CD4-positive, alpha-beta T cell treated with Interleukin-6 at 100 ng/mL for 8 hours (primary cell): Measurements from ENCODE around the gene RBMS3.

Experiments used
- DNase-seq: peaks from one replicate; pipeline ENCODE4 v3.0.0-alpha.2; 2020; ENCODE audit warnings: mixed read lengths, low spot score

The RBMS3 gene

DNA sequence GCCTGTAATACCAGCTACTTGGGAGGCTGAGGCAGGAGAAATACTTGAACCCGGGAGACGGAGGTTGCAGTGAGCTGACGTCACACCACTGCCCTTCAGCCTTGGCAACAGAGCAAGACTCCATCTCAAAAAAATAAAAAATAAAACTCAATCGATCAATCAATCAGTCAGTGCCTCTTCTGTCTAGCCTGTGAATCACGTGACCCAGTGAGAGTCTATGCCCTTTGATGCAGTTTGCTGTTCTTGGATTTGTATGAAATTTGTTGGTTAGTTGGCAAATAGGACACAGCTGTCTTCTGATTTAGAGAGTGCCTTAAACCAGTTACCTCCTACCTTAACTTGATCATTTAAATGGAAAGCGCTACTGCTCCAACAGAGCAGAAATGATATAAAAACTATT, 3.6 kb upstream of the RBMS3 start:
- no peak for DNase-seq

DNA sequence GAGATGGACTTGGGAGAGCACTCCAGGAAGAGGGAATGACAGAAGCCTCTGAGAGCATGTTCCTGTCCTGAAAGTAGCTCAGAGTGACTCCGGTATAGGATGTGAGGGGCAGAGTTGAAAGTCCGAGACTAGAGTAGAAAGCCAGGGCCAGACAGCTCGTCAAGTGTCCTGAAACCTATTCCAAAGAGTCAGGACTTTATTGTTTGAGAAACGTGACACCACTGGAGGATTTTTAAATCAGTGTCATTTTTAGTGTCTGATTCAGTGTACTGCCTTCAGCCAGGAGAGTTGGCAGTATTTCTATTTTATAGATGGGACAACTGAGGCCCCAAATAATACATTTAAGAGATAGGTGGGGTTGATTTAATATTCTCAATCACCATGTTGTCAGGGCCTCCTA, 1.6 kb upstream of the RBMS3 start:
- no peak for DNase-seq

DNA sequence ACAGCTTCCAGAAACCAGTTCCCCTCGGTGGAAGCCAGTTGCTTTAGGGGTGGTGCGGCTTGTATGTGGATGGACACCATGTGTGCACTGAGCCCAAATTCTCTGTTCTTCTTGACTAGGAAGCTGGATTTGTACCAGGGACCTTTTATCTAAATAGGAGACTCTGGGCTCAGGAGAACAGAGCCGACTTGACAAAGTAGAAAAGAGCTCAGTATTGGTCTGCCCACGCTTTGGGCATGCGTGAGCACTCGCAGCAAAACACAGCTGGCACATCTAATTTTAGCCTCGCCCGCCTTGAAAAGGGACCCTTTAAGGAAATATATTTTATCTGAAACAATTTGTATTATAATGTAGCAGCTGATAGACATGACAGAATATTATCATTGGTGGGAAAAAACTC, 1.1 kb upstream of the RBMS3 start:
- DNase-seq, result no peak

DNA sequence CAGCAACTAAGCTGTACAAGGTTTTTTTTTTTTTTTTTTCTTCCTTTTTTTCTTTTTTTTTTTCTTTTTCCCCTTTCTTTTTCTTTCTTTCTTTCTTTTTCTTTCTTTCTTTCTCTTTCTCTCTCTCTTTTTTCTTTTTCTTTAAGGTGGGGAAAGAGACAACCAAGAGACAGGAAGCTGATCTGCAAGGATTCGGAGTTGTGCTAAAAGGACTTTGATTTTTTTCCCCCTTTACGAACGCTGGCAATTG, 148 bp downstream of the RBMS3 start:
- no peak for DNase-seq

DNA sequence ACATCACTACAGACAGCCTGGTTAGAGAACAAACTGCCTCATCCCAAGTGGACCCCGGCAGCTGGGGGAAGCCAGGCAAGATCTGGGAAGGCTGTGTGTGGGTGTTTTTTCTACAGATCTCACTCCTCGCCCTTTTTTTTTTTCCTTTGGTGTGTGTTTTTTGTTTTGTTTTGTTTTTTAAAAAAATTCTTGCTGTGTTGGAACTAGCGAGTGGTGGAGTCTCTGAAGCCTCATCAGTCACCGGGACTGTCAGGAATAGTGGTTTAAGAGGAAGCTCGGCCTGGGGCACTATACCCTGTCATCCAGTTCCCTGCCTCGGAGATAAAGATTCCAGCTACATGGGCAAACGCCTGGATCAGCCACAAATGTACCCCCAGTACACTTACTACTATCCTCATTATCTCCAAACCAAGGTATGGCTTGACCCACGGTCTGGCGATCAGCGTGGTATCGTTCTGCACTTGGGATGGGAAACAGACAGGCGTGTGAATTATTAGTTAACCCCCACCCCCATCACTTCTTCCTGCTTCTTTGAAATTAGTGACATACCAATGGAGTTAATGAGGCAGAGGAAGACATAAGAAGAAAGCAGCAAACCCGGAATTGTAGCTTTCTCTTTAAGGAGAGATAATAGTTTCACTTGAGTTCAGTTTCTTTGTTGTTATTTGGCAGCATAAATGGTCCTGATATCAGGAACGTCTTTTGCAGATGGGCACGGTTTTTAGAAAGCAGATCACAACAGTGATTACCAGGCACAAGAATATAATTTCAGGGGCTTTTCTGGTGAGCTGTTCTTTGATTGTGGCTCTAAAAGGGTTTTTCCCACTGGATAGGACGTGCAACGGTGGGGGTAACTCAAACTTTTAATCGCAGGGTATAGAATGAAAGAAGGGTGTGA, 722 bp downstream of the RBMS3 start:
- DNase-seq, result no peak

DNA sequence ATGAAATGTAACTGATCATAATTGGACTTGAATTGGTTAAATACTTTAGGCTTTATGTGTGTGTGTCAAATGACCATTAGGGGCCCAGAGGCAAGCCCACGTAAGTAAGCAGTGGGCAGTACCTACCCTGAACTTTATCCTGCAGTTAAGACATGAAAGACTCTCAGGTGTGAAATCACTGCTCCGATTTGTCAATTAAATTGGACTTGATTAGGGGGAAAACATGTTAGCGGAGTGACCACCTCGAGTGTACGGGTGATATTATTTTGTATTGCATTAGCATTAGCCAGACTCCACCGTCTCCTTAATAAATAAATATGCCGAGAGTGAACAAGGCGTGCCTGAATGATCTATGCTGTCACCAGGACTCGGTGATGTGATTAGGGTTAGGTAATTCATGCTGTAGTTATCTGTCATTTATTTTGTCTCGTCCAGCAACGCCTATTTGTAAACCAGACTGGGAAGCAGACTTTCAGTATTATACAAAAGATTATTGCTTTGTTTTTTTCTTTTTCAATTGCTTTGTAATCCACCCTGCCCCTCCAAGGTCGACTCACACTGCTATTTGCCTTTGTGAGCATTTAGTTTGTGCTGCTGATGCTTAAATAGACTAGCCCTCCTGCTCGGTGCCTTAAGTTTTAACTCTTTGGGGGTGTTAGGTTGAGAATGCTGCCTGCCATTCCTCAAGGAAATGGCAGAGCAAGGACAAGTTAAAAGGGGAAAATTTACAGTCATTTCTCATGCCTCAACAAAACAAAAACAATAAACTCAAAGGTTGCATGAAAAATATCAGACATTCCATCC, 1.8 kb downstream of the RBMS3 start:
- DNase-seq, result no peak

DNA sequence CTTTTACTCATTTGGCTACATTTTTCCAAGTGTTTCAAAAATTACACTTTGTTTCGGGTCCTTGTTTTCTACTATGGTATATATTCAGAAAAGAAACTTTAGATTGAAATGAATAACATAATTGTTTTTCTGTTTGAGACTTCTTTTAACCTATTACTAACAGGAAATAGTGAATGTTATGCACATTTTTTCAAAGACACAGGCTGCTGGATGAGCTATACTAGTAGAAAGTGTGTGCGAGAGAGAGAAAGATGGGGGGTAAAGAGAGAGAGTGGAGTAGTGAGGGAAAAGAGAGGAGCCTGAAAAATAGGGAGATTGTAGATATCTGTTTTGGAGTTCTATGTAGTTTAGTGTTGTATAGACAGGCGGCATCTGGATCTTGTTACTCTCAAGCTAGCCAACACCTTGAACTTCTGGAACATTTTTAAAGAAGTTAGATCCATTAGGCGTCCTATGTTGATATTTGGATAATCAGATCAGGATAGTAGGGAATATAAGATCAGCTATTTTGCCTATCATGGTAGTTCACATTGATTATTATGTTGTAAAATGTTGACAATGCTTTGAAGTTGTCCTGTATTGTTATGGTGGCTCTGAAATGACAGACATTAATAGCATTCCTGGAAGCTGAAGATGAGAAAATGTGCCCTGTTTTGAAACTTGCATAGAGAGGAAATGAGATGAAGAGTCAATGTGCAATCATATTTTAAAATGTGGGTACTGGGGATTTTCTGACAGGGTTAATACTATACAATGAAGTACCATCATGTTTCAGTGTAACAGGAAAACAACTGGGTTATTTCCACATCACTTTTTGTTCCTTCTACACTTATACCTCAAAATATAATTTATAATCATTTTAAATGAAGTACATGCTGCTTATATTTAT, 2.6 kb downstream of the RBMS3 start:
- no peak for DNase-seq

DNA sequence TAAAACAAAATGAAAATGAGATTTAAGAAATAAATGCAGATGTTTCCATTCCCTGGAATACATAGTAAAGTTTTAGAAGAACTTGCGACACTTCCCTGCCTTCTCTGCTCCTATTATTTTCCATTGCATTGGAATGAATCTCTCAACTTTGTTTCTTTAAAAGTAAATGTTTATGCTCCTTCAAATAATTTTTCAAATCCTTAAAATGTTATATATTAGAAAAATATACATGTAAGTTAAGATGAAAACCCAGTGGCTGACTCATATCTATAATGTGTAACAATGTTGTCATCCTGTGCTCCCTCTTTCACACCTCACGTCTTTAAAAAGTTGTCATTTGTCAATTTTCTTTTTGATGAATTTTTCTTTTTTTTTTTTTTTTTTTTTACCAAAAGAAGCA, 3.6 kb downstream of the RBMS3 start:
- DNase-seq, result no peak

DNA sequence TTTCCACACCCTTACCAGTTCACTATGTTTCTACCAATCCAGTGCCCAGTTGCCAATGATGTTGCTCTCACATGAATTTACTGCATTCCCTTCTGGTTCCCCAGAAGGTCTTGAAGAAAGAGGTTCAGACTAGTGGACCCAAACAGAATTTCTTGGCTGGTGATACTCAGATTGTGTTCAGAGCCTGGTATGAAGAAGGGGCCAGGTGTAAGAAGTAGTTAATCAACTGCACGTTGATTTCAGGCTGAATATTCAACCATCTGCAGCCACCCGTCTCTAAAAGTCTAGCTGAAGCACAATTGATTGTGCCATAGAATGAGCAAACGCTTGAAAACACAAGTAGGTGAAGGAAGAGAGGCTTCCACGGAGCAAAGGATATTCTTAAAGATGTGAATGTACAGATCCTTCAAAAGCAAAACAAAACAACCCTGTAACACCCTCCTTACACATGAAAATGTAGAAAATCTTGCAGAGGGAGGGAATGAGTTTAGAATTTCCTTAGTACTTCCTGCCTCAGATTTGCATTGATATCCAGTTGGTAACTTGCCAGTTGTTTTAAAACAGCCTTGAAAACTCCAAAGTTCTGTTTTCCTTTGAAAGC, 4.7 kb downstream of the RBMS3 start:
- DNase-seq, result no peak

DNA sequence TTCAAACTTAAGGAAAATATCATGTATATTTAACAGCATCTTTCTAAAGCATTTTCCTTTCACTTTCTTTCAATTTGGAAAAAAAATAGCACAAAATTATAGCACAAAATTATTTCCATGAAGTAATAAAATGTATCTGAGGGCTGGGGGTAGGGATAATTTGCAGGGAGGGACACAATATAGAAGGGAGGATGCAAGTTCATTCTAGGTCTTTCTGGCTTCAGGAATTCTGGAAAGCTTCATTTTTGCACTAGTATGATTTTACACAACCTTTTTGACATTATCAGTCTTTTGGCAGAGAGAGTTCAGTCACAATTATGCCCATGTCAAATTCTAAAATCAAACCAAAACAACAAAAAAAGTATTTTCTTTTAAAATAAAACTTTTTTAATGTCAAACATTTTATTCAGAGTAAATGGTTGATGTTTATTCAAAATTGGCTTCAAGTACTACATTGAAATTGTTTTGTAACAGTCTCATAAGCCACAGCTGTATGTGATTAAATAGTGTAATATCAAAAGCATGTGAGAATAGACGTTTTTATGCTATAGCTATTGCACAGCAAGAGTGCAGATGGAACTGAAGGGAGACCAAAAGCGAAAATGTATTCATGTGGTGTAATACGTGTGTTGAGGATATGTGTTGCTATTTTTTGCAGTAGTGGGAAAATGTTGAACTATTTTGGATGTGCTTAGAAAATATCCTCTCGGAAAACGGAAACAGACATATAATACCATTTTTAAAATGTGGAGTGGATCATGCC, 5.8 kb downstream of the RBMS3 start:
- no peak for DNase-seq

DNA sequence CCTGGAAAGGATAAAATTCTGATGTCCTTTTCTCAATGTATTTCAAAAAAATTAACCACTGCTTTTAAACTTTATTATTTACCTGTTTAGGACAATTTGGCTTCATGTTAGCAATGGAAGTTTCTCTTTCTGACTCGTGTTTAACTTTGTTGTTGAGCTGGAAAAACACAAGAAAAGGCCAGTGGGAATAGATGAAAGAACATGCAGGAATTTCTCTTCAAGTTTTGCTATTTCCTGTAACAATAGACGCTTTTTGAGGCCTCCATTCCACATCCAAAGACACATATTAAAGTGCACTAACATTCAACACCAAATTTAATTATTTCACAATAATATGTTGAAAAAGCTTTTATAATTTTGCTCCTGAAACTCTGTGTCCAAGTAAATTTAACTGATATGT, 9.7 kb downstream of the RBMS3 start:
- no peak for DNase-seq

DNA sequence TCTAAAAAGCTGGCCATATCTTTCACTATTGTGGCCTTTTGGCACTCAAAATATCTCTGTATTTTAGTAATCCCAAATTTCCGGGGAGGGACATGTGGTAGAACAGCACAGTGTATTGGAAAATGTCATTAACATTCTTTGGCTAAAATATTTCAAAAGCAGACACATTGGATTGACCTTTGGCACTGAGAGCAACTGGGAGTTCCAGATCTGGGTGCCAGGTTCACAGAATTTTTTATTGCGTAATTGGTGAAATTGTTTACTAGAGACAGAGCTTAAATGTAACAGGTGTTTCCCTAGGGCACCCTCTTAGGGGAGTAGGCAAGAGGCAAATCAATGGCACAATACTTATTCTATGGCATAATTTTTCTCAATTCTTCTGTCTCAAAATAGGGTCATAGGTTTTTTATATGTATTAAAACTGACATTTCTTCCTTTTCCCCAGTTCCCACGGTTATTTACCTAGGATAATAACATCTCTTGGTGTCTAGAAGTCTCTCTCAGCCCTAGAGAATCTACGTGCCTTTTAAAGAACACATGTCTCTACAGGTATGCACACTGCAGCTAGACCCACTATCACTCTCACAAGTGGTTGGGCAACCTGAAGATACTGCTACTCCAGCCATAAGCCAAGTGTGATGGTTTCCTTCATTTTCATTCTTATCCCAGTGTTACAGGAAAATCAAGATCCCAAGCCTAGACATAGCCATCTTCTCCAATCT, 10.6 kb downstream of the RBMS3 start:
- DNase-seq, result no peak

DNA sequence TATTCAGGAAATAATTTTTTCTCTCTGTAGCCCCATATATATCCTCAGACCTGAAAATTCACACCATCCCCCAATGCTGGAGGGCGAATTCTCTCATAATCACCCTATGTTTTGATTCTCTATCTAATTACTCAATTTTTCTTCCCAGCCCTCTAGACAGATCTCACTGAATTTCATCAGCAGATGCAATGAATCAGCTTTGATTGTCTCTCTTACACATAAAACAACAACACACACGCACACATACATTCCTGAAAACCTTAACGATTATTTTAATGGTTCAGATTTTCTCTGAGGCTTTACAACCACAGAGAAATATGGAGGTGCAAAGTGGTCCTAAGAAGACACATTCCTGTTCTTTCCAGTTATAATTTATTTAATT, 11.1 kb downstream of the RBMS3 start:
- no peak for DNase-seq

DNA sequence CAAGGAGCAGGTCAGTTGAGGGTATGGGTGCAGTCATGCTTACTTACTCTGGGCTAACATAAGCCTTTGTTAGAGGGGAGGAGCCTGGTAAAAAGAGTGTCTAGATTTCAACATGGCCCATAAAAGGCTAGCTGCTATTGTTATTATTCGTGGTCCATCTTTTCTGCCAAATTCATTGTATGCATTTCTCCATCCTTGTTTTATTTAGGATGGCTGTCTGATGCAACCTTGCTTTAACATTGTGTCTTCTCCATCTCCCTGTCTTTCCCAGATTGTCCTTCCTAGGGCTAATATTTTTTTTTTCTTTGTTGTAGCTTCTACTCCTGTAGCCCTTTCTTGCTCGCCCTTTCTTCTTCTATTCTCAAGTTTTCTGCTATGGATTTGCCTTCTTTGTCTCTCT, 12.6 kb downstream of the RBMS3 start:
- no peak for DNase-seq

DNA sequence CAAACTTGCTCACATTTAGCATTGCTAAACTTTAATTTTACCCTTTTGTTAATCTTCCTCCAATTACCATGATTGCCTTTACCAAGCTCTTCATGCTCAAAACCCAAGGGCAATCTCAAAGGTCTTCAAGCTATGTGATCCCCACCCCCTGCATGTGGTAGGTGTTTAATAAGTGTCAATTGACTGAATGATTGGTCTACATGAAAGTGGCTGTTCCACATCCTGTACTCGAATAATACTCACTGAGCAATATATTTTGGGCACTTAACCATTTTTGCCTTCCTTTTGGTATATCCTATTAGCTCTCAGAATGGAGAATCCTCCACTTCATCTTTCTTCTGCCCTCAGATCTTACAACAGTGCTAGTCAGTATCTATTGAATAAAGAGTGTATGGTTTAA, 17.1 kb downstream of the RBMS3 start:
- DNase-seq, result no peak

DNA sequence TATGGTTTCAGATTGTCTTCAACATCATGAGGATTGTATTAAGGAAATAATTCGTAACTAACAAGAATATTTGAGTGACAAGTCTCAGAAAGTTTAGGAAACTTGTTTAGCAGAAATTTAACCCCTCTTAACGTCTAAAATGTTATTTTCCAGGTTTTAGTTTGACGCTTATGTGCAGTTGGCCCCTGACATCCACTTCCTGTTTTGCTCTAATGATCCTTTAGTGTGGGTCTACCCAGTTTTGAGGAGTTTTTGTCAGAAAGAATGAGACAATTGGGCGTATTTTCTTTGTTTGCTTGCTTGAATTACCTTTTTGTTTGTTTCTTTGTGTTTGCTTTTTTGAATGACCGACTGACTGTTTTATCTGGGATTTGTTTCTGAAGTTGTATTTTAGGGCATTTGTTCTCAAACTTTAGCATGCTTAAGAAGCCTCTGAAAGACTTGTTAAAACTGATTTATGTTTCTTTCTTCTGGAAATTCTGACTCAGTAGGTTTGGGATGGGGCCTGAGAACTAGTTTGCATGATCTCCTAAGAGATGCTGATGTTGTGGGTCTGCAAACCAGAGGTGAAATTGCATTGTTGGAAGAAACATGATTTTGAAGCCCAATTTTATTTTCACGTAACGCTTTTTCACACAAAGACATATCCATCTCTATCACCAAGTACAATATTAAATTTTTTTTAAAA, 20.6 kb downstream of the RBMS3 start:
- DNase-seq, result no peak

DNA sequence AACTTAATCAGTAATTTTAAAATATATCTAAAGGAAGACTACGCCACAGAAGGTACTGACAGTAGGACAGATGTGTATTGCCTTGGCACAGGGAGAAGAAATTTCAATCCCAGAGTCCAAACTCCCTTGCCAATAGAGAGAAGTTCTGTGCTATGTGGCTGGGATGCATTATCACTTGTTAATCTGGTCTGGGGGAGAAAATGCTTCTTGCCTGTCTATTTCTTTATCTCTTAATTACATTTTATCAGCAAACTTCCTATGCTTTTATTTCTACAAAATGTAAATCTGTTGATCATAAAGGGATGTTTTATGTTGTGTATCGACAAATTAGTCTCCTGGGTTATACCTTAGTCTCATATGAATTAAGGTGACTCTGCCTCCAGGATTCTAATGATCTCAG, 21.7 kb downstream of the RBMS3 start:
- DNase-seq, result no peak

DNA sequence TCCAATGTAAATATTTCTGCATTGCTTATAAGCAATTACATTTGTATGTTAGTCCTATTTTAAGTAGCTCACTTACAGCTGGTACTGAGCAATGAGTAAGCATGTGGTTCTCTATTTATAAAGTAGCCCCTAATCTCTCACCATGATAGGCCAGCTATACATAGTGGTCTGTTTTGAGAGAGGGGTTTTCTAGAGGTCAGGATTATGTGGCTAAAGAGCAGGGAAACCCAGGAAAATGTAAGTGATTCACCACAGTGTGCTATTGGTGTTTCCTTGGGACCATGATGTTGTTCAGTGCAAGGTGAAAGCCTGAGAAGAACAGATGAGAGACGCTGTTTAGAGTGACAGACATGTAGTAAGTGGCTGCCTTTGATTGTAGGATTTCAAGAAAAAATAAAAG, 26.4 kb downstream of the RBMS3 start:
- DNase-seq, result no peak

DNA sequence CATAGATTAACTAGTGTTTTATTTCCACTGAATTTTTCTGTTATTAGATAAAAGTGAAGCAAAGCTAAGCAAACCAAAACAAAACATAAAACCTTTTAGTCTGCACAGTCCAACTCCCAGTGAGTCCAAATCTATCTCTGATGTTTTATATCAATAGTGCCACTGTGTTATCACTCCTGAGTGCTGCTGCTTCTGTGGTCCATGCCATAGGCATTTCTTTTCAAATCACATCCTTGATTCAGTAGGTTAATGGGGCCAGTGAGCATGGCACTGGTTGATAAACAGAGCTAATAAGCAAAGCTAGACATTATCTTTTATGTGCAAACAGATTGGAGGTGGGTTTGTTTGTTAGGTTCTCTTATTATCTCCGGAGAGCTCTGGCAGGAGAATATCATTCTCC, 30.0 kb downstream of the RBMS3 start:
- no peak for DNase-seq

DNA sequence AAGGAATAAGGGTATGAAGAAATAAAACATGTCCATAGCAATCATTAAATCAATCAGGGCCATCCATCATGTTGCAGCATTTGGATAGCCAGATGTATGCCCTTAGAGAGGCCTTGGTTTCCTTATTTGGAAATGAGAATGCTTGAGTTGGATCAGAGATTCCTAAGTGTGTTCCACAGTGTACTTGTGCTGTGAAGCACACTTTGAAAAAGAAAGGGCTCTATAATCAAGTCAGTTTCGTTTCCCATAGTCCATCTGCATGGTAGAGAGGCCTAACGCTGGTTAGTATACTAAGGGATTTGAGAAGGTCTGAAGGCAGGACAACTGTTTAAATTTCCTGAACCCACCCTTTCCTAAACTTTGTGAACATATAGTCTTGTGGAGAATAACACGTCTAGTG, 30.9 kb downstream of the RBMS3 start:
- DNase-seq, result no peak
